ENCODE data around the gene ERP44. TPM values are rescaled to one million over a fixed set of nuclear protein-coding genes. Genes with fewer than 3 reads are reported as not detected.
"Not testable (repeated sequence)": the region's sequence is repeated elsewhere in the genome, so short reads cannot be mapped to it uniquely, and the experiment has no call there.

Gene ERP44
- total RNA-seq, 2 donors from 2014 or later = 27.8 to 30.2 TPM

- no peak for DNase-seq
- H3K27ac ChIP-seq = no peak overlapping the region
- H3K4me3 ChIP-seq = no peak overlapping the region
- no peak for TF ChIP-seq CTCF (IDR thresholded peaks at IDR 0.05)
- no peaks in the 10 kb centered on the region for H3K27me3 ChIP-seq
- intact Hi-C loops (cut with DNase I) = no loop called here
- H3K36me3 ChIP-seq = no peaks in the 10 kb centered on the region
- no peak overlapping the region for H3K9ac ChIP-seq (ENCODE audit: low read depth in 2 of 2, low read length in 2 of 2)
- no peaks in the 10 kb centered on the region for H3K9me3 ChIP-seq
- no peaks in the 10 kb centered on the region for H3K4me1 ChIP-seq
Observed at GRCh38 chr9:100074093-100074492, 24.7 kb downstream of the ERP44 start.

GRCh38 chr9:100072805-100073204 lies 26.0 kb downstream of the ERP44 start:
- Histone ChIP-seq H3K4me1 (no peaks in the 10 kb centered on the region), H3K9me3 (no peaks in the 10 kb centered on the region), H3K27me3 (no peaks in the 10 kb centered on the region), H3K27ac (no peak overlapping the region), H3K36me3 (no peaks in the 10 kb centered on the region), H3K4me3 (no peak overlapping the region), H3K9ac (ENCODE audit: low read depth in 2 of 2, low read length in 2 of 2) (no peak overlapping the region)
- intact Hi-C loops (cut with DNase I) = no loop called here
- no peak for DNase-seq
- TF ChIP-seq CTCF (IDR thresholded peaks at IDR 0.05) = no peak

GRCh38 chr9:100071271-100071670 lies 27.5 kb downstream of the ERP44 start:
- Histone ChIP-seq H3K27me3 (no peaks in the 10 kb centered on the region), H3K9ac (ENCODE audit: low read depth in 2 of 2, low read length in 2 of 2) (no peak overlapping the region), H3K4me3 (no peak overlapping the region), H3K27ac (no peak overlapping the region), H3K9me3 (no peaks in the 10 kb centered on the region), H3K4me1 (no peaks in the 10 kb centered on the region), H3K36me3 (no peaks in the 10 kb centered on the region)
- DNase-seq = no peak
- intact Hi-C loops (cut with DNase I) = no loop called here
- no peak for TF ChIP-seq CTCF (IDR thresholded peaks at IDR 0.05)

GRCh38 chr9:100070104-100071041 lies 28.4 kb downstream of the ERP44 start:
- intact Hi-C loops (cut with DNase I) = no loop called here
- no peak for DNase-seq
- H3K4me3 ChIP-seq = no peak overlapping the region
- H3K36me3 ChIP-seq = no peaks in the 10 kb centered on the region
- no peak overlapping the region for H3K9ac ChIP-seq (ENCODE audit: low read depth in 2 of 2, low read length in 2 of 2)
- H3K27me3 ChIP-seq = no peaks in the 10 kb centered on the region
- H3K27ac ChIP-seq = no peak overlapping the region
- no peaks in the 10 kb centered on the region for H3K9me3 ChIP-seq
- no peak for TF ChIP-seq CTCF (IDR thresholded peaks at IDR 0.05)
- no peaks in the 10 kb centered on the region for H3K4me1 ChIP-seq

- H3K9me3 ChIP-seq; intact Hi-C loops (cut with DNase I); H3K27me3 ChIP-seq; H3K9ac ChIP-seq (ENCODE audit: low read depth in 2 of 2, low read length in 2 of 2); DNase-seq; H3K36me3 ChIP-seq; H3K27ac ChIP-seq; H3K4me1 ChIP-seq; H3K4me3 ChIP-seq: not testable (repeated sequence)
Observed at GRCh38 chr9:100069068-100069467, 29.7 kb downstream of the ERP44 start.

GRCh38 chr9:100067990-100068389 lies 30.8 kb downstream of the ERP44 start:
- DNase-seq; H3K4me3 ChIP-seq; H3K9ac ChIP-seq (ENCODE audit: low read depth in 2 of 2, low read length in 2 of 2); H3K27me3 ChIP-seq; H3K27ac ChIP-seq; H3K4me1 ChIP-seq; H3K36me3 ChIP-seq; intact Hi-C loops (cut with DNase I); H3K9me3 ChIP-seq: not testable (repeated sequence)

Measured in colonic mucosa (tissue), 4 donors.